GM12864 (cell line): ENCODE results near the gene KL.

Source experiments
- DNase-seq: peaks from one replicate; pipeline ENCODE4 v3.0.0-alpha.2; 2011; ENCODE audit warnings: low read depth
- H3K4me3 ChIP-seq: 2 replicates; pipeline ENCODE4 v1.5.1; 2011; ENCODE audit warnings: mild to moderate bottlenecking, low read depth, low read length, control low read depth
- TF ChIP-seq, protein P1 (sequence below): IDR thresholded peaks from 2 replicates; pipeline ENCODE4 v1.5.1; 2011; ENCODE audit warnings: low read depth, mild to moderate bottlenecking, moderate library complexity, low read length, control low read depth, inconsistent platforms; ENCODE audit errors: missing control alignments

KL gene

DNA sequence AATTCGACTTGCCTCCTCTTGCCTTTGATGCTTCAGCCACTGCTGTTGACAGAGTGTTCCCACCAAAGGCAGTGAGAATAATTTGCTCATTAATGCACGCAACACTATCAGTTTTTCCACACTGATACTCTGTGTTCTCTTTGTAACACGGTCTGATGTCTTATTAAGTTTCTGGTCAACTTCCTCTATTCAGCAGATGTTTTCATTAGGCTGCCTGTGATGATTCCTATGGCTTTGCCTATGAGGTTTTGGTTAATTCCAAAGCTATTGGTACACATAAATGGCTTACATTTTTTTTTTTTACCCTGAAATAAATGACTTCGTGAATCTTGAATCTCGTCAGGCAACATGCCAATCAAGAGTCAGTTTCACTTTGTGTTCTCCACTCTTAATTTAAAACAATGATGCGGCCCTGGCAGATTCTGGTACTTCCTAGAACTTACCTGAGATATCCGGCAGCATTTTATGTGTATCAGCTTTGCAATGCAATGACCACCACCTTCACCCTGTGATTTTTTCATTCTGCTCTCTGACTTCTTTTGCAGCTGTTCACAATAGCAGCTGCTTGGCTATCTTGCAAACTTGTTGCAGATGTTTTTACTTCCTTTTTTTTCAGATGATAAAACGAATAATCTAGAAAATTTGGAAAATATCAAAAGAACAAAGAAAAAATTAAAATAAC, 27.5 kb upstream of the KL start:
- H3K4me3 ChIP-seq = peak overlapping the region; percentile 6; the same call in 1 of the 2 replicates
- TF ChIP-seq, protein P1, sequence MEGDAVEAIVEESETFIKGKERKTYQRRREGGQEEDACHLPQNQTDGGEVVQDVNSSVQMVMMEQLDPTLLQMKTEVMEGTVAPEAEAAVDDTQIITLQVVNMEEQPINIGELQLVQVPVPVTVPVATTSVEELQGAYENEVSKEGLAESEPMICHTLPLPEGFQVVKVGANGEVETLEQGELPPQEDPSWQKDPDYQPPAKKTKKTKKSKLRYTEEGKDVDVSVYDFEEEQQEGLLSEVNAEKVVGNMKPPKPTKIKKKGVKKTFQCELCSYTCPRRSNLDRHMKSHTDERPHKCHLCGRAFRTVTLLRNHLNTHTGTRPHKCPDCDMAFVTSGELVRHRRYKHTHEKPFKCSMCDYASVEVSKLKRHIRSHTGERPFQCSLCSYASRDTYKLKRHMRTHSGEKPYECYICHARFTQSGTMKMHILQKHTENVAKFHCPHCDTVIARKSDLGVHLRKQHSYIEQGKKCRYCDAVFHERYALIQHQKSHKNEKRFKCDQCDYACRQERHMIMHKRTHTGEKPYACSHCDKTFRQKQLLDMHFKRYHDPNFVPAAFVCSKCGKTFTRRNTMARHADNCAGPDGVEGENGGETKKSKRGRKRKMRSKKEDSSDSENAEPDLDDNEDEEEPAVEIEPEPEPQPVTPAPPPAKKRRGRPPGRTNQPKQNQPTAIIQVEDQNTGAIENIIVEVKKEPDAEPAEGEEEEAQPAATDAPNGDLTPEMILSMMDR = no peak
- DNase-seq = no peak

DNA sequence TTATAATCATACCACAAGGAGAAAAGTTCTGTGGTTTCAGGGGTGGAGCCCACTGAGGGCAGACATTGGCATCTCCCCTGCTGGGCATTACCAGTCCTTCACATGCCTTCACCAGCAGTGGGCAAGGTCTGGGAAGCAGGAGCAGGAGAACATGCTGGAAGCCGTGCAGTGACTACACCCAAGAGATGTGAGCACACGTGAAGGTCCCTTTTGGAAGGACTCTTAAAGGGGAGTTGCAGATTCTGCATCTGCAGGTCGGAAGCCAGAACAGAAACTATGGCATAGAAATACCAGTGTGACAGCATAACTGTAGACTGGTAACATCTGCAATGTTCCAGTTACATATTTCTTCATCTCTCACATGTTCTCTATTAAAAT, 26.9 kb upstream of the KL start:
- DNase-seq = no peak
- H3K4me3 ChIP-seq = no peak overlapping the region
- TF ChIP-seq, protein P1 = peak; percentile 3

DNA sequence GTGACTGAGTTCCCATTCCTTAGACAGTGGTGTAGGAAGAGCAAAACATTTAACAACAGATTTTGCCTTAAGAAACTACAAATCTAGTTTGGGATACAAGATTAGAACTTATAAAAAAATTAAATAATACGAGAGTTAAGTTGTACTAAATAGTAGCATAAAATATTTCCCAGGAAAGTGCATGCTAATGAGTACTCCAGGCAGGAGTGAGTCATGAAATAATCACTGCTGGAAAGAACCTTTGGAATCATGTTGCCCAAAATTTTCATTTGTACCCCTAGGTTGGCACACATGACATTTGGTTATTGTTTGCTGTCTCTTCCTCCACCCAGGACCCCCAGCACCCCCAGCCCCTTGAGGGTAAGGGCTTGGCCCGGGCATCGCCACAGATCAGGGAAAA, 26.3 kb upstream of the KL start:
- no peak for DNase-seq
- TF ChIP-seq, protein P1 = no peak
- no peak overlapping the region for H3K4me3 ChIP-seq

DNA sequence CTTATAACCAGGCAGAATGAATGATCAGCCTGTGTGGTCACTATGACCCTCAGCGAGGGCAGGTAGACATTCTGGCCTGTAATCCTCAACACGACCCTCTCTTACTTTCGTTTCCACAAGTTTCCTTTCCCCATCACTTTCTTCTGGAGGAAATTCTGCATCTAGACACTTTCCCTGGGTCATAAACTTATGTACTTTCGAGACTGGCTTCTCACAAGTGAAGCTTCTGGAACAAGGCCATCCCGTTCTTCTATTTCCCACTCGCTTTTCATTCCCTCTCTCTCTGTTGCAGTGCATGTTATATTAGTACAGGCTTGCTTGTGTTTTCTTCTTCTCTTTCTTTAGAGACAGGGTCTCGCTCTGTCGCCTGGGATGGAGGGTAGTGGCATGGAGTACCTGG, 23.1 kb upstream of the KL start:
- no peak for DNase-seq
- no peak overlapping the region for H3K4me3 ChIP-seq
- TF ChIP-seq, protein P1 = no peak

DNA sequence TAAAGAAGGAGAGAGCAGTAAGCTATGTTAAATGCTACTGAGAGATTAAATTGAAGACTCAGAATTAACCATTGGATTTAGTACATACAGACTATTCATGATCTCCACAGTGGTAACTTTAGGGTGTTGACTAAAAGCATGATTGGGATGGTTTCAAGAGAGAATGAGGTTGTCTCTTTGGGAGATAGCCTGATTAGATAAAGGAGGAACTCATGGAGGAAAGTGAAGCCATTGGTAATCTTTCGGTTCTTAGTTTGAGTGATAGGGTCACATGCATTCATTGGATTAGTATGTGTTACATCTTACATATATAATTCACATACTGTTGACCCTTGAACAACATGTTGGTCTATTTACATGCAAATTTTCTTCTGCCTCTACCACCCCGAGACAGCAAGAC, 18.8 kb upstream of the KL start:
- no peak overlapping the region for H3K4me3 ChIP-seq
- no peak for DNase-seq
- TF ChIP-seq, protein P1 = no peak

DNA sequence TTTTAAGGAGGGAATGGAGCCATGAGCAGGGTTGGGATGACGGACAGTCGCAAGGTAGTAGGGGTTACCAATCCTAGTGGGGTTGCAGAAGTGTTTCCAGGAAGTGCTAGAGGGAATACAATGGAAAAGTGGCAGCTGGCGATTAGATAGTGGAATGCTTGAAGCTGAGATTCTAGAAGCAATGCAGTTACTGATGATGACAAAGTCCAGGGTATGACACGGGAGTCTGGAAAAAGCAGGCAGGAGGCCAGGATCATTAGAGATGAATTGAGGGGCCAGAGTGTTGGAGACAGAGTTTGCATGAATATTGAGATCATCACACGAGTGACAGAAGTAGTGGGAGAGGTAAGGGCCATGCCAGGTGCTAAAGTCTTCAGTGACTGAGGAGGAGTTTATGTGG, 17.3 kb upstream of the KL start:
- TF ChIP-seq, protein P1 = no peak
- no peak for DNase-seq

DNA sequence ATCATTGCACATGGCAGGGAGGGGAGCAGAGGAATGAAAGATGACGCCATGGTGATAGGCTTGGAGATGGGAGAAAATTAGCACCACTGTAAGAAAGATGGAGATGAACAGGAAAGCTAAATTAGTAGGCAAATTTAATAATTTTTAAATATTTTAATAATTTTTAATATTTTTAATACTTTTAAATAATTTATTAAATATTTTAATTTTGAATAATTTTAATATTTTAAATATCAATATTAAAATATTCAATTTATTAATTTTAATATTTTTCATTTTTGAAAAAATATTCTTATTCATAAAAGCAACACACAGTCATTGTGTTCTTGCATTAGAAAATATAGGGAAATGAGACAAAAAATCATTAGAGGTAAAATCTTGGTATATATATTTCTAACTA, 15.9 kb upstream of the KL start:
- TF ChIP-seq, protein P1 = no peak

More for the DNA sequence above, 17.3 kb upstream of the KL start:
- no peak overlapping the region for H3K4me3 ChIP-seq

More for the DNA sequence above, 15.9 kb upstream of the KL start:
- DNase-seq = no peak
- no peak overlapping the region for H3K4me3 ChIP-seq
